A673 (cell line): ENCODE results near the gene PPFIA2. TPM values are rescaled to one million over a fixed set of nuclear protein-coding genes. Genes with fewer than 3 reads are reported as not detected.

Experiments
- BruUV-seq: library from RNA; stranded (reverse); fragments of 400-500 nt; replicated peaks from 2 replicates; lab custom pipeline; 2021; lab: Mats Ljungman, UMichigan
- CTCF ChIA-PET: fragments of 300-600 bp; sonication (Branson Sonifier 250); formaldehyde crosslinking; loops from one replicate; lab custom pipeline; 2022; ENCODE audit warnings: antibody characterized with exemption; lab: Charles Lee
- POLR2A ChIA-PET: fragments of 300-600 bp; sonication (Branson Sonifier 250); formaldehyde crosslinking; loops from one replicate; lab custom pipeline; 2022; ENCODE audit warnings: antibody characterized with exemption; ENCODE audit not compliant: low non-redundant PET; lab: Charles Lee
- DNase-seq: peaks from one replicate; pipeline ENCODE4 v3.0.0-alpha.2; 2015; ENCODE audit warnings: low spot score
- H3K27ac ChIP-seq: fragments of 200-600 bp; sonication (generic); 2 replicates; pipeline ENCODE4 v1.5.1; 2016; ENCODE audit warnings: mixed run types, low read depth, mild to moderate bottlenecking, mixed read lengths, antibody characterized with exemption, low read length; ENCODE audit not compliant: poor library complexity, severe bottlenecking
- H3K27me3 ChIP-seq: fragments of 200-600 bp; sonication (generic); replicated peaks from 2 replicates; pipeline ENCODE4 v1.6.1; 2017; ENCODE audit warnings: mixed run types, low read depth, mild to moderate bottlenecking, mixed read lengths, antibody characterized with exemption, low read length; ENCODE audit not compliant: insufficient read depth, poor library complexity
- H3K36me3 ChIP-seq: fragments of 200-600 bp; sonication (generic); 2 replicates; pipeline ENCODE4 v1.6.1; 2016; ENCODE audit warnings: mixed run types, mild to moderate bottlenecking, mixed read lengths, antibody characterized with exemption, low read length; ENCODE audit not compliant: insufficient read depth, poor library complexity, severe bottlenecking
- H3K4me1 ChIP-seq: fragments of 200-600 bp; sonication (generic); 2 replicates; pipeline ENCODE4 v1.6.1; 2017; ENCODE audit warnings: mixed run types, mild to moderate bottlenecking, mixed read lengths, antibody characterized with exemption, low read length; ENCODE audit not compliant: insufficient read depth, poor library complexity, severe bottlenecking
- H3K4me3 ChIP-seq: fragments of 200-600 bp; sonication (generic); 2 replicates; pipeline ENCODE4 v1.5.1; 2016; ENCODE audit warnings: low read depth, mixed run types, mild to moderate bottlenecking, mixed read lengths, low read length; ENCODE audit not compliant: poor library complexity, severe bottlenecking
- H3K9me3 ChIP-seq: fragments of 200-600 bp; sonication (generic); 2 replicates; pipeline ENCODE4 v1.6.1; 2016; ENCODE audit warnings: mixed run types, low read depth, mild to moderate bottlenecking, mixed read lengths, antibody characterized with exemption, low read length; ENCODE audit not compliant: poor library complexity, severe bottlenecking
- EZH2 ChIP-seq: fragments of 200-600 bp; sonication (generic); IDR thresholded peaks from 2 replicates; pipeline ENCODE4 v1.6.1; 2017; ENCODE audit warnings: borderline replicate concordance, low read depth, mild to moderate bottlenecking, mixed read lengths, antibody characterized with exemption, low read length; ENCODE audit not compliant: poor library complexity, severe bottlenecking
- intact Hi-C: fragments of 100-400 bp; cut with micrococcal nuclease; formaldehyde crosslinking; loops from one replicate; pipeline ENCODE4 v1.10.0; 2022; ENCODE audit not compliant: unreplicated experiment
- total RNA-seq: library from RNA; stranded (reverse); gene quantifications from 2 replicates; pipeline ENCODE4 v1.2.3, GENCODE V29; 2021
- TF ChIP-seq, protein P1 (sequence below): fragments of 300-800, 200-600 bp; sonication (generic); conservative IDR thresholded peaks from 2 replicates; pipeline ENCODE4 v1.5.1; 2017; ENCODE audit warnings: low read depth, mild to moderate bottlenecking, antibody characterized with exemption, low read length, moderate library complexity, mixed read lengths

Gene PPFIA2
- total RNA-seq, 1 experiment from 2014 or later: 0.52 TPM

GRCh38 chr12:81692008-81692407, 67.1 kb downstream of the PPFIA2 start:
- POLR2A ChIA-PET: no interaction called here
- H3K4me3 ChIP-seq: no peak overlapping the region
- CTCF ChIA-PET: no interaction called here
- no peak for DNase-seq
- H3K9me3 ChIP-seq: no peaks in the 10 kb centered on the region
- intact Hi-C loops: no loop called here
- H3K4me1 ChIP-seq: no peaks in the 10 kb centered on the region
- no peaks in the 10 kb centered on the region for H3K27me3 ChIP-seq
- no peak overlapping the region for H3K27ac ChIP-seq
- no TSS peak for BruUV-seq
- TF ChIP-seq, protein P1, sequence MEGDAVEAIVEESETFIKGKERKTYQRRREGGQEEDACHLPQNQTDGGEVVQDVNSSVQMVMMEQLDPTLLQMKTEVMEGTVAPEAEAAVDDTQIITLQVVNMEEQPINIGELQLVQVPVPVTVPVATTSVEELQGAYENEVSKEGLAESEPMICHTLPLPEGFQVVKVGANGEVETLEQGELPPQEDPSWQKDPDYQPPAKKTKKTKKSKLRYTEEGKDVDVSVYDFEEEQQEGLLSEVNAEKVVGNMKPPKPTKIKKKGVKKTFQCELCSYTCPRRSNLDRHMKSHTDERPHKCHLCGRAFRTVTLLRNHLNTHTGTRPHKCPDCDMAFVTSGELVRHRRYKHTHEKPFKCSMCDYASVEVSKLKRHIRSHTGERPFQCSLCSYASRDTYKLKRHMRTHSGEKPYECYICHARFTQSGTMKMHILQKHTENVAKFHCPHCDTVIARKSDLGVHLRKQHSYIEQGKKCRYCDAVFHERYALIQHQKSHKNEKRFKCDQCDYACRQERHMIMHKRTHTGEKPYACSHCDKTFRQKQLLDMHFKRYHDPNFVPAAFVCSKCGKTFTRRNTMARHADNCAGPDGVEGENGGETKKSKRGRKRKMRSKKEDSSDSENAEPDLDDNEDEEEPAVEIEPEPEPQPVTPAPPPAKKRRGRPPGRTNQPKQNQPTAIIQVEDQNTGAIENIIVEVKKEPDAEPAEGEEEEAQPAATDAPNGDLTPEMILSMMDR: no peak
- TF ChIP-seq EZH2: no peak
- no peaks in the 10 kb centered on the region for H3K36me3 ChIP-seq

GRCh38 chr12:81683881-81684280, 75.3 kb downstream of the PPFIA2 start:
- no peaks in the 10 kb centered on the region for H3K27me3 ChIP-seq
- no peak overlapping the region for H3K27ac ChIP-seq
- BruUV-seq: no TSS peak
- H3K4me3 ChIP-seq: no peak overlapping the region
- H3K9me3 ChIP-seq: no peaks in the 10 kb centered on the region
- H3K4me1 ChIP-seq: no peaks in the 10 kb centered on the region
- intact Hi-C loops: no loop called here
- ChIA-PET CTCF (no interaction called here), POLR2A (no interaction called here)
- no peak for DNase-seq
- H3K36me3 ChIP-seq: no peaks in the 10 kb centered on the region
- TF ChIP-seq EZH2: no peak
- TF ChIP-seq, protein P1: no peak

DNA sequence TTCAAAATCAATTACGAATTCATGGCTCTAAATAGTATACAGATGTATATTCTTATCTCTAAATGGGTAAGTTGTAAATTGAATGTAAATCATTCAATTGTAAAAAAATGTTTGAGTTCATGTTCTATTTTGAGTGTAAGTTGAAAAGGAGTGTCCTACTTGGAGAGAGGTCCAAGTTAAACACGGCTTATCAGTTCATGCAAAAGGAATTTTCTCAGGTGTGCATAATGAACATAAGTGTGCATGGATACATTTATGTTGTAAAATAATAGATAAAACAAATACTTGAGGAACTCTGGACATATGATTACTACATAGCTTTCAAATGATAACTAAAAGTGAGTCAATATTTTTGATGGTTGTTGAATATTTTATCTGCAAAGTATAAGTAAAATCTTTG, 79.5 kb downstream of the PPFIA2 start:
- no peaks in the 10 kb centered on the region for H3K9me3 ChIP-seq
- no peaks in the 10 kb centered on the region for H3K36me3 ChIP-seq
- no TSS peak for BruUV-seq
- H3K4me3 ChIP-seq: no peak overlapping the region
- H3K4me1 ChIP-seq: no peaks in the 10 kb centered on the region
- ChIA-PET POLR2A (no interaction called here), CTCF (no interaction called here)
- TF ChIP-seq EZH2: no peak
- TF ChIP-seq, protein P1: no peak
- DNase-seq: no peak
- H3K27me3 ChIP-seq: no peaks in the 10 kb centered on the region
- no peak overlapping the region for H3K27ac ChIP-seq
- intact Hi-C loops: no loop called here
